HG03432 (cell line): Measurements from ENCODE around the gene NEK6.

ENCODE experiments used
- ATAC-seq: cut with Tn5 transposase; IDR thresholded peaks from one replicate; pipeline ENCODE4 v1.9.1; 2021; ENCODE audit warnings: mild to moderate bottlenecking, moderate library complexity; ENCODE audit not compliant: unreplicated experiment

Gene NEK6

DNA sequence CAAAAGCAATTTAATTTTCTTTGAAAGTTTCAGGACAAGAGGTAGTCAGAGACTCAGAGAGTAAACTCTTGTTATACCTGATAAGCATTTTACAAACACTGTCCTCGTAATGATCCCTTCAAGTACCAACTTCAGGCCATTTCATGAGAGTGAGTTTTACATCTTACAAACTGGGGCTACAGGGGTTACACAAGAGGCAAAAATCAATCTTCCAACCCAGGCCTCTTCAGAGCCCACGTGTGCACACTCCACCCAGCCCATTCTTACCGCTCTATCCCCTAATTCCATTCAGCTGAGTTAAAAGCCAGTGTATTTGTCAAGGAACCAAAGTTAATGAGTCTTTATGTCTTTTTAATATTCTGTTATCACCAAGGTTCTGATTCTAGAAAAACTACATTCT lies 110.9 kb downstream of the NEK6 start:
- ATAC-seq: no peak

DNA sequence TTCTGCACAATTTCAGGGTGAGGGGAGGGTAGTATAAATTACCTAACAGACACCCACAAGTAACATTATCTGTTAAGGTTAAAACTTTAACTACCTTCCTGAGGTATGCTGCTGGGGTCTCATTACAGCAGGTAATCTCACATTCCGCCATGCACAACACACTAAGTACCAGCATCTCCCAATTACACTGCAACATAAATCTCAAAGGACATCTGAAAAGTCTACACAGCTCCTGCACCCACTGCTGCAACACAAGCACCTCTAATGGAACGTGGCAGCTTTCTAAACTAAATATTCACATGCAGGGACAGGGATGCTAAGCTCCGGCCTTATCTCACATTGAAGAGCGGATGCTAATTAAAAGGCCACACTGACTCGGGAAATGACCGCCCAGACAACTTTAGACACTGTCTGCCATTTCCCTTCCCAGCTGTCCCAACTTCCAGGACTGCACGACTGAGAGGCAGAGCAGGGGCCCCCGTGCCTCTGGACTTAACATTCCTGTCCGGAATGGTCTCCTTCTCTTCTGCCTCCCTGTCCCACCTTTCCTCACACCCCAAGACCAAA lies 111.6 kb downstream of the NEK6 start:
- ATAC-seq: no peak

DNA sequence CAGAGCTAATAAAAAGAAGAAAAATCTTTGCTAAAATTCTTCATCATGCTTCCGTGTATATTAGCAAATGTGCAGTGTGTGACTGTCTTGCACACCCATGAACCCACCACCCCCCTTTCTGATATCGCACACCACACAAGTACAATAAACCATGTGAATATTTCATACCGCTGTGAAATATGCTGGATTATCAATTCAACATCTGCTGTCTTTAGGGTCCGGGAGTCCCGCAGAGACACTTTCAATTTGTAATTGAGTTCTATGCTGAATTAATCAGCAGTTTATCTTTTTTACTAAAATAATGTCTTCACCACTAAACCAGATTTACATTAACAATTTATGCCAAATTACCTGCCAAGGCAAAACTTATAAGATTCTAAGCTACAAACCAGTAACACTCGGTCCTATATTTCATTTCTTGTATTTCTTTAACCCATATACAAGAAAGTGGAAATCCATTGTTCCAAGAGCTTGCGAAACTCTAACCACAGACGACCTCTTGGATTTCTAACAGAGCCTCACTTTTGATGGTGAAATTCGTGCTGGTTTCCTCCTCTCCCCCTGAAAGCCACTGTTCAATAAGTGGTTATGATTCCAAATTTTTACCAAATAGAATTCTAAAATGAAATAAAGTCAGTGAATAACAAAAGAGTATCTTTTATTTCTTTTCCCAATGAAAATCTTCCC lies 113.3 kb downstream of the NEK6 start:
- no peak for ATAC-seq

GRCh38 chr9:124372038-124372437 lies 114.3 kb downstream of the NEK6 start:
- no peak for ATAC-seq

GRCh38 chr9:124373386-124373785 lies 115.6 kb downstream of the NEK6 start:
- no peak for ATAC-seq

GRCh38 chr9:124373851-124374250 lies 116.1 kb downstream of the NEK6 start:
- no peak for ATAC-seq

- no peak for ATAC-seq
Measured at GRCh38 chr9:124375726-124376125, 118.0 kb downstream of the NEK6 start.

GRCh38 chr9:124376329-124376728 lies 118.6 kb downstream of the NEK6 start:
- no peak for ATAC-seq

DNA sequence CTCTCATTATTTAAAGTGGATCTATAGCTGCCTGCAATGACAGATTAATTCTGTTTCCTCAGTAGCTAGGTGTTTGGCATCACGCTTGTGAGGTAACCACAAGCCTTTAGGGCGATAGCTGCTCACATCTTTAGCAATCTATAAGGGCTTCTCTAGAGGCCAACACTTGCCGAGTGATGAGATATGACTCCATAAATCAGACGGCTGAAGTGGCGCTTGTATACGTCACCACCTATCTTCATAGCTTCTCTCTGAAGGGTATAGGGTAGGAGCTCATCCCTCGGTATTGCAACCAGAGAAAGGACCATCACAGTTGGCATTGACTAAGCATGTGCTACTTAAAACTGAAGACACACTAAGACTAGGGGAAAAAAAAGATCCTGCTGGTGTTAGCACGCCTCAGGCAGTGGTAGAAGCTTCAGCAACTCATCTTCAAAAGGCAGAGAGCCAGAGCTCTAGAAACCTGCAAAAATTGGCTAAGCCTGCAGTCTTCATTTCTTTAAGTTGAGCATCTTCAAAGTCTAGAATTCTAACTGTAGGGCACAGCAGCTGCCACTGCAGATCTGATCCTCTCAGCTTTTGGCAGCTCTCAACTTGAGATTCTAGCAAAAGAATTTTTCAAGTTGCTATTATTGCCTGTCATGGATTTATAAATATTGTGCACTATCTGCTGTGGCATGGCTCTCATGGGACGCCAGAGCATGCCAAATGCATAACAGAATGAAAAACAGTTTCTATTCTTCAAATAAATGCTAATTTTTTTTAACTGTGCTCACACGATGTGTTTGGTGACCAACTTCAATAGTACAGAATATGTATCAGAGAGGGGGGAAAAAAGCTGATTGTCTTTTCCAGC lies 120.0 kb downstream of the NEK6 start:
- no peak for ATAC-seq

GRCh38 chr9:124381170-124381945 lies 123.6 kb downstream of the NEK6 start:
- no peak for ATAC-seq

DNA sequence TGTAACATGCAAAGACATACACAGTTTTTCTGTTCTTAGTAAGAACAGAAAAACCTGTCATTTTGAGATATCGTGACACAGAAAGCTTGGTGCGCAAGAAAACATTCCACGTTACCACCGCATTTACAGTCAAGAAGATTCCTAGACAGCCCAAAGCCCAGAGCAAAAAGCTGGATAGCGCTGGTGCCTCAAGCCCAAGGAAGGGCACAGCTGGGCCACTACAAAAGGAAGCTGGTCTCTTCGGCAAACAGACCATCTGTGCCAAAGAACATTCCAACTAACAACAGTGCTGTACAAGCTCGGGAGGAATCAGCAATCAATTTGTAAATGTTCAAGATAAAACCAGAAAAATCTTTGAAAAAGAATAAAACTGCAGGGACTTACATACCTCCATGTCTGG lies 126.5 kb downstream of the NEK6 start:
- ATAC-seq: no peak

DNA sequence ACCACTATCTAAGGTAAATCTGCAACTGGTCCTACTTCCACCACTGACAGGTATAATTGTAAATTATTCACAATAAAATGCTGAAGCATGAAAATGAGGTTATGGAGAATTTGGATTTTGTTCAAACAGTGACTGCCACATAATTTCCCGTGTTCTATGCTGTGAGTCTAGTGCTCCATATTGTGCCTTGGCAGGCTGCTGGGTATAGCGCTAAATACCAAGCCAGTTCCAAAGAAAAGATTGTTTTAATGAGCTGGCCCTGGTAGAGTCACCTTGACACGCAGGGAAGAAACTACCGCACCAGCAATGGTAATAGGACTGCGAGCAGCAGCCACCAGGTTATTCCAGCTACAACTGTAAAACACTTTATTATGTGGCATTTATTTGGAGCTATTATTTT lies 127.1 kb downstream of the NEK6 start:
- no peak for ATAC-seq

GRCh38 chr9:124385623-124386022 lies 127.9 kb downstream of the NEK6 start:
- ATAC-seq: no peak

GRCh38 chr9:124386201-124386600 lies 128.5 kb downstream of the NEK6 start:
- no peak for ATAC-seq

DNA sequence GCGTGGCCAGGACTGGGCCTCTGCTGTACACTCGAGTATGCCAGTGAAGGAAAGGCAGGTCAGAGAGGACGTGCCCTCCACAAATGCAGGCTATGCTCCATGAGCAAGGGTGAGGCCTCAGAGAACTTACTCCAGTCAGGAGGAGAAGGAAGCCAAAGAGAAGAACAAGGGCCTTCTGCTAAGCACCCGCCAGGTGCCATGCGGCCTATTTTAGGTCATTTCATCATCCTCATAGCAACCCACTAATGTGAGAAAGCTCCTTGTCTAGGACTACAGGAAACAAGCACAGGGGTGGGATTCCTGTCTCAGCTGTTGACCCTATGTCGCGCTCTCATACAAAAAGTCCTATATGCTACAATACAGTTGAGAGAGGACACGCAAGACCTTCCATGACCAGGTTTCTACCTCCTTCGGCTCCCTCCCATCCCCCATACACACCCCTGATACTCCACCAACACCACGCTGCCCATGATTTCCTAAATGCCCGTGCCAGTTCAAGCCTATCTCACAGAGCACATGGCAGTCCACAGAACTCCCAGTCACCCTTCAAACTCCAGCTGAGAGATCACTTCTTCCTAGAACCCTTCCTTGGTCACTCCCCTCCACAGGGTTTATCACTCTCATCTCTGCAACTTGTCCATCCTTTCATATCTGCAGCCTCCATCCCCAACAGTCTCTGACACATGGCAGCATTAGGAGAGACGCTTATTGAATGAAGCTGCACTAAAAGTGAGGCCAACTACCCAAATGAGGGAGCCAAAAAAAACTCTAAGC lies 130.7 kb downstream of the NEK6 start:
- ATAC-seq: no peak

DNA sequence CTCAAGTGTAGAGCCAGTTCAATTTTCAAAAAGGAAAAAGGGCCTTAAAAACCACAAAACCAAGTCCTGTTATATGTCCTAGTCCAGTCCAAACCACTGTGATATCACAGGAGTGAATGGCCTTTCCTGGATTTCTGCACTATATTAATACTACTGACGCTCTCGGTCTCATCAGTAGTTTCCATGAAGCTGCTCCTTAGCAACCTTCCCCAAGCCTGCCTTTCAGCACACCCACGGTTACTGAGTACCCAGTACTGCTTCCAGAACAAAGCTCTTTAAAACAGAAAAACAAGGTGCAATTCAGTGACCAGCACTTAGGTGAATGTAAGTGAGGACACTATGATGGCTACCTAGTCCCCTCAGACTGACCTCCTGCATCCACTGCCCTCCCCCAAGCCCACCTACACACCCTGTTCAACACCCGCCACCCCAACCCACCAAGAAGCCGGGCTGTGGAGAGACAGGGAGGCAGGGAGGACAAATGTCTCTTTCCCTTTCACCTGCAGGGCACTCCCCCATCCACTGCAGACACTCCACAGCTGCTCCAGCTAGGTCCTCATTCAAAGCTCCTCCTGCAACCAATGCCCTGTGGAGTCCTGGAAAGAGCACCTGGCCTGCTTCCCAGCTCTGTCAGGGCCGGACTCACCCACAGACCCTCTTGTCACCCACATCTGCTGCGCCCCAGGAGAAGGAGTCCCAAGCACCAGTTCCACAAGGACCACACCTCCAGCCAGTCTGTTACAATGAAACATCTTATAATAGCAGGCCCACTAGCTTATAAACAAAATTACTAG lies 131.6 kb downstream of the NEK6 start:
- ATAC-seq: no peak

GRCh38 chr9:124390794-124391658 lies 133.3 kb downstream of the NEK6 start:
- ATAC-seq: no peak

DNA sequence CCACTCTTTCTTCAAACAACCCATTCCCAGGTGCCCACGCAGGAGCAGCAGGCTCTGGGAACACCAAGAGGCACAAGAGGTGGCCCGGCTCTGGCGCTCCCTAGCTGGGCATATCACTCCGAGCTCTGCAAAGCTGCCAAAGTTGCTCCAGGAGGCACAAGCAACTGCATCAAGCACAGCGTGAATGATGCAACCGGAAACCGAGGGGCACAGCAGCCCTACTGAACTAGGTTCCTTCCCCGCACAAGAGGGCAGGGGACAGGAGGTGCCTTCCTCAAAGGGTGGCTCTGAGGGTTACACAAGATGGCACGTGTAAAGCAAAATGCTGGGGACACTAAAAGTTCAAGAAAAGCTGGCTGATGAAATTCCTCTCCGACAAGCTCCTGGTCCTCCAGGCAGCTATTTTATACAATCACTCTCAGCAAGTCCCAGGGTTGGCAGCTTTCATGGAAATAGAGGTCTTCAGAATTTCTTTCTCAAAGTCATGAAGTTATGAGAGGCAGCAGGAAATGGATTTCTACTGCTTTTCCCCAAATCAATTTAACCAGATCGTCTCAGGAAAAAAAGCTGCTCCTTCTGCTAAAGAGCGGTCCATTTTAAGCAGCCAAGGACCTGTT lies 134.6 kb downstream of the NEK6 start:
- ATAC-seq: no peak
